HEK293T (cell line): ENCODE results near the gene C19orf25.

ENCODE experiments used
- CTCF ChIA-PET: fragments of 350-600 bp; formaldehyde crosslinking; extraction: SDS; loops from one replicate; lab custom pipeline; 2021; ENCODE audit warnings: antibody characterized with exemption, inconsistent platforms; lab: Yijun Ruan, JAX
- POLR2A ChIA-PET: fragments of 350-600 bp; formaldehyde crosslinking; extraction: SDS; loops from one replicate; lab custom pipeline; 2020; ENCODE audit warnings: antibody characterized with exemption, inconsistent platforms; lab: Yijun Ruan, JAX
- DNase-seq: peaks from one replicate; pipeline ENCODE4 v3.0.0; 2012; ENCODE audit warnings: mixed read lengths; ENCODE audit errors: extremely low spot score
- ARNT ChIP-seq: fragments of 450-650 bp; IDR thresholded peaks from 2 replicates; pipeline ENCODE4 v1.6.1; 2017; ENCODE audit warnings: mild to moderate bottlenecking
- BHLHE40 ChIP-seq: fragments of 450-650 bp; IDR thresholded peaks from 2 replicates; pipeline ENCODE4 v1.6.1; 2016; ENCODE audit warnings: mild to moderate bottlenecking, moderate library complexity, borderline replicate concordance
- CTBP1 ChIP-seq: fragments of 450-650 bp; IDR thresholded peaks from 2 replicates; pipeline ENCODE4 v1.6.1; 2016; ENCODE audit warnings: borderline replicate concordance
- ELF4 ChIP-seq: fragments of 450-650 bp; IDR thresholded peaks from 2 replicates; pipeline ENCODE4 v1.6.1; 2017; ENCODE audit warnings: antibody characterized with exemption
- FOXA1 ChIP-seq: fragments of 450-650 bp; IDR thresholded peaks from 2 replicates; pipeline ENCODE4 v1.6.1; 2016; ENCODE audit warnings: mild to moderate bottlenecking
- FOXK2 ChIP-seq: fragments of 450-650 bp; IDR thresholded peaks from 2 replicates; pipeline ENCODE4 v1.6.1; 2016; ENCODE audit warnings: mild to moderate bottlenecking
- FOXM1 ChIP-seq: fragments of 450-650 bp; IDR thresholded peaks from 2 replicates; pipeline ENCODE4 v1.6.1; 2017; ENCODE audit warnings: mild to moderate bottlenecking, borderline replicate concordance
- HDGF ChIP-seq: fragments of 450-650 bp; IDR thresholded peaks from 2 replicates; pipeline ENCODE4 v1.6.1; 2017; ENCODE audit warnings: antibody characterized with exemption, borderline replicate concordance
- L3MBTL2 ChIP-seq: fragments of 450-650 bp; conservative IDR thresholded peaks from 2 replicates; pipeline ENCODE4 v1.6.1; 2016; ENCODE audit warnings: mild to moderate bottlenecking
- LEF1 ChIP-seq: fragments of 450-650 bp; IDR thresholded peaks from 2 replicates; pipeline ENCODE4 v1.6.1; 2017; ENCODE audit warnings: mild to moderate bottlenecking, borderline replicate concordance
- NFRKB ChIP-seq: fragments of 450-650 bp; IDR thresholded peaks from 2 replicates; pipeline ENCODE4 v1.6.1; 2016; ENCODE audit warnings: mild to moderate bottlenecking, moderate library complexity
- SP1 ChIP-seq: fragments of 450-650 bp; IDR thresholded peaks from 2 replicates; pipeline ENCODE4 v1.6.1; 2017
- SUZ12 ChIP-seq: fragments of 450-650 bp; IDR thresholded peaks from 2 replicates; pipeline ENCODE4 v1.6.1; 2016; ENCODE audit warnings: mild to moderate bottlenecking
- TARDBP ChIP-seq: fragments of 450-650 bp; IDR thresholded peaks from 2 replicates; pipeline ENCODE4 v1.6.1; 2016
- ZNF384 ChIP-seq: fragments of 450-650 bp; IDR thresholded peaks from 2 replicates; pipeline ENCODE4 v1.6.1; 2016
- TF ChIP-seq, protein P1 (sequence below): fragments of 450-650 bp; IDR thresholded peaks from 2 replicates; pipeline ENCODE4 v1.6.1; 2016

C19orf25 gene

GRCh38 chr19:1516395-1516753 is 37.4 kb upstream of the C19orf25 start:
- ChIA-PET POLR2A (no interaction called here), CTCF (no interaction called here)
- DNase-seq = no peak
- TF ChIP-seq SUZ12 (no peak), ARNT (no peak), TARDBP (no peak), FOXM1 (no peak), FOXA1 (no peak), L3MBTL2 (no peak), BHLHE40 (no peak), HDGF (no peak), ELF4 (no peak), NFRKB (no peak), SP1 (no peak), LEF1 (no peak), FOXK2 (no peak), ZNF384 (no peak)
- TF ChIP-seq, protein P1, sequence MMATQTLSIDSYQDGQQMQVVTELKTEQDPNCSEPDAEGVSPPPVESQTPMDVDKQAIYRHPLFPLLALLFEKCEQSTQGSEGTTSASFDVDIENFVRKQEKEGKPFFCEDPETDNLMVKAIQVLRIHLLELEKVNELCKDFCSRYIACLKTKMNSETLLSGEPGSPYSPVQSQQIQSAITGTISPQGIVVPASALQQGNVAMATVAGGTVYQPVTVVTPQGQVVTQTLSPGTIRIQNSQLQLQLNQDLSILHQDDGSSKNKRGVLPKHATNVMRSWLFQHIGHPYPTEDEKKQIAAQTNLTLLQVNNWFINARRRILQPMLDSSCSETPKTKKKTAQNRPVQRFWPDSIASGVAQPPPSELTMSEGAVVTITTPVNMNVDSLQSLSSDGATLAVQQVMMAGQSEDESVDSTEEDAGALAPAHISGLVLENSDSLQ = no peak

- ChIA-PET POLR2A (no interaction called here), CTCF (no interaction called here)
- TF ChIP-seq, protein P1 = no peak
- TF ChIP-seq FOXK2 (no peak), NFRKB (no peak), LEF1 (no peak), SP1 (no peak), L3MBTL2 (no peak), ZNF384 (no peak), FOXM1 (no peak), BHLHE40 (no peak), FOXA1 (no peak), ELF4 (no peak), HDGF (no peak)
- no peak for DNase-seq
Observed at GRCh38 chr19:1514986-1515721, 36.1 kb upstream of the C19orf25 start.

- ChIA-PET CTCF (no interaction called here), POLR2A (no interaction called here)
- DNase-seq = no peak
- TF ChIP-seq FOXA1 (no peak), SUZ12 (no peak), BHLHE40 (no peak), TARDBP (no peak), L3MBTL2 (no peak), FOXK2 (no peak), FOXM1 (no peak), ZNF384 (no peak), CTBP1 (no peak), ELF4 (no peak), NFRKB (no peak), LEF1 (no peak), HDGF (no peak), ARNT (no peak), SP1 (no peak)
- TF ChIP-seq, protein P1 = no peak
Observed at GRCh38 chr19:1514295-1514661, 35.3 kb upstream of the C19orf25 start.

- DNase-seq = peak; percentile 83
- TF ChIP-seq SP1 (no peak), ARNT (0 out of 2 replicates have a peak, but pooled peaks have one; percentile 18)
- POLR2A ChIA-PET = no interaction called here
- CTCF ChIA-PET = no interaction called here
Observed at GRCh38 chr19:1513499-1514294, 34.7 kb upstream of the C19orf25 start.

DNA sequence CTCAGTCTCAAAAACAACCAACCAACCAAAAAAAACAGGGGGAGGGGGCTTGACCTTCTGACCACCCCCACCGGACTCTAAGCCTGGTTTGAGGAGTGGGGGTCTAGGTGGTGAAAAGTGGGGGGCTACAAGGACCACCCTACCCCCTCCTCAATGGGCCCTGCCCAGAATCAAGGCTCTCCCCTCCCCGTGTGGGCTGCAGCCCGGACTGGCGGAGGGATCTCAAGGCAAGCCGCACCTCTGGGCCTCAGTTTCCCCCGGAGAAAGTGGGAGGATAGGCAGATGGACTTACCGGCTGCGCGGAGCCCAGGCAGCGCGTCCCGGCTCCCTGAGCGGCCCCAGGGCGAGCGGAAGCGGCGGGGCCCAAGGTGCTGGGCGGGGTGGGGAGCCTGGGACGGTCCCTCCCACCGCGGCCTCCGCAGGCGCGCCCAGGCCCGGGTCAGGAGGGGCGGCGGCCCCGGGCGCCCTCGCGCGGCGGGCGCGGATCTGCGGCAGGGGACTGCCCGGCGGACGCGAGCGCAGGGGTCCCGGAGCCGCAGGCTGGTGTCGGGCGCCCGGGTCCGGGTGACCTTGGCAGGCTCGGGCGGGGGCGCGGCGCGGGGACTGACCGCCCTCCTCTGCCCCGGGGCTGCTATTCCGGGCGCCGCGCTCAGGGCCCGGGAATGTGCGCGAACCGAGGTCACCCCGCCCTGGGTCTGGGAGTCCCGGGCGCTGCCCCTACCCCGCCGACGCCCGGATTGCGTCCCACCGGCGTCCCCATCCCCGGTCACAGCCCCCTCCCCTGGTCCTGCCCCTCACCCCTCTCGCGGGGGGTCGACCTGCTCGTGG is 33.9 kb upstream of the C19orf25 start, which contains the start of gene ADAMTSL5:
Gene ADAMTSL5, minus strand, starts transcription at position 349 of the 828 bp plus-strand sequence. CDS start 2,076 bp downstream, outside the sequence.
- ChIA-PET POLR2A (no interaction called here), CTCF (no interaction called here)
- TF ChIP-seq FOXM1 (0 out of 2 replicates have a peak, but pooled peaks have one; percentile 20), FOXK2 (no peak)
- TF ChIP-seq, protein P1 = no peak
- peak; percentile 57 for DNase-seq
